GM18499 (cell line): ENCODE data around the gene ZC3H18.

Experiments used
- ATAC-seq: cut with Tn5 transposase; IDR thresholded peaks from one replicate; pipeline ENCODE4 v1.9.1; 2021; ENCODE audit warnings: moderate number of reproducible peaks; ENCODE audit not compliant: insufficient read depth, unreplicated experiment

Gene ZC3H18

DNA sequence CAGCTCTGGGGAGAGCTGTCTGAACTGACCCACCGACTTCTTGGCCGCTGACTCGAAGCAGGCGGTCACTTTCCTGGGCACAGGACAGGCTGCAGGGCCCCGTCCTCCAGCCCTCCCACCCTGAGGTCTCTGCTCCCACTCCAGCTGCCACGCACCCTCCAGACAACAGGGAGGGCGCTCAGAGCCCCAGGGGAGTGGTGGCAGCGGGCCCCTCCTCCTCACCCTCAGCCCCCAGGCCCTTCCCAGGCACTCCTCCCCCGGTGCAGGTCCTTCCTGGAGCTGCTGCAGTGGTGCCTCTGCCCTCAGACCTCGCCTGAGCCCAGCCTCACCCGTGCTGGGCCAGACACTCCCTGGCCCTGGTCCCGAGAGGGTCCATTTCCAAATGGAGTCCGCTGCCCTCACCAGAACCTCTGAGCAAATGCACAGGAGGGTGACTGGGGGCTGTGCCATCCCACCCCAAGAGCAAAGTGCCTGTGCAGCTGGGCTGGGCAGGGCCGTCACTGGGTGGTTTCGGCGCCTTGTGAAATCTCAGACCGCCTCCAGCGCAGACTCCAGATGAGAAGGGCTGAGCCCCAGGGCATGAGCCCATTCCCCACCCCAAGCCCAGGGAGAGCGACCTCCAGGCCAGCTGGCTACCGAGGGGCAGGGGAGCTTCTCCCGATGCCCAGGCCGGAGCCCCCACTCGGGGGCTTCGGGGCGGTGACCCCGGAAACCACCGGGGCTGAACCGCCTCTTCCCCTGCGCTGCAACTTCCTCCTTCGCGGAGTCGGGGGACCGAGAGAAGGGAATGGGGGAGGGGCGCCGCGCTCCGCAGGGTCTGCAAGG is 79.9 kb downstream of the ZC3H18 start:
- ATAC-seq, result no peak

DNA sequence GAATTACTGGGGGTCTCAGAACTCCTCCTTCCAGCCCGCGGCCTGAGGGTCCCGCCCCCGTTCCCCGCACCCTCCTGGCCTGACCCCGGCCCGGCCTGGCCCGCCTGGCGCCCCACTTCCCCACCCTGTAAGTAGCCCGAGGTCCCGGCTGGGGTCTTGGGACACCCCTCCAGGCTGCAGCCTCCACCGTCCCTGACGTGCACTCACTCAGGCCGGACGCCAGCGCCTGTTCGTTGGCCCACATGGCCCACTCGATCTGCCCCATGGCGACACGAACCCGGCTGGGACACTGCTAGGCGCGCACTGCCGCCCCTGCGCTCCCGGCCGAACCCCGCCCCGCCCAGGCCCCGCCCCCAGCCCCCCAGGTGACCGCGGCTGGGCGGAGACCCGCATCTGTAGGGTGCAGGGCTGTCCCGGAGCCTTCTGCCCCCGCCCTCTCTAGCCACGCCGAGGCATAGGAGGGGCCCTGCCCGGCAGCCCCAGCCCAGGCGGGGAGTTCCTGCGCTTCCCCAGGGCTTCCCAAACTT is 80.6 kb downstream of the ZC3H18 start, which contains the start of gene CYBA:
Gene CYBA (minus strand): TSS at position 305 of the 527 bp plus-strand sequence. CDS start 40 bp downstream, at position 265.
- peak; percentile 39 for ATAC-seq

DNA sequence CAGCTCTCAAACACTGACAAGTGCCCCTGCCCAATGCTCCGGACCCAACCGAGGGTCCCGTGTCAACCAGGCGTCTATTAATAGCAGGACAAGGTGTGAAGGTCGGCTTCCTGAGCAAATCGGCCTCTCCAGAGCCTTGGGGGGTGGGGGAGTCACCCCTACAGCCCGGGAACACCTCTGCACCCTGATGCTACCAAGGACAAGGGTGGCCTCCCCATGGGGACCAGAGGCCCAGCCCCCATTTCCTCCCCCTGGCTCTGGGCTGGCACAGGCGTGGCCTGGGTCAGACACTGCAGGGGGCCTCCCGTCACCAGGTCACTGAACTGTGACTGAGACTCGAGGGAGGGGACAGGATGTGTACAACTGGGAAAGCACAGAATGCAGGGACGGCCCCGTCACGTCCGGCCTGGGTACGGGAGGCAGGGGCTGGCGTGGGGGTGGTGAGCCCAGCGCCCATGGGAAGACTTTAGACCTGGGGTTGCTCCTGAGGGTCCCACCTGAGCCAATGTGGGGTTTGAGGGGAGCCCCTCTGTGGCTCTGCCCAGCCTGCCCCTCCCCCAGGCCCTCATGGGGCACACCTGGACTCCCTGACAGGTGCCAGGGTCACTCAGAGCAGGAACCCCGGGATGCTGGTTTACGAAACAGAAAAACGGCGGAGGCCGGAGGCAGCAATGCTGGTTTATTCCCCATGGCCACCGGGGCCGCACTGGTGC is 81.2 kb downstream of the ZC3H18 start:
- peak; percentile 46 for ATAC-seq

DNA sequence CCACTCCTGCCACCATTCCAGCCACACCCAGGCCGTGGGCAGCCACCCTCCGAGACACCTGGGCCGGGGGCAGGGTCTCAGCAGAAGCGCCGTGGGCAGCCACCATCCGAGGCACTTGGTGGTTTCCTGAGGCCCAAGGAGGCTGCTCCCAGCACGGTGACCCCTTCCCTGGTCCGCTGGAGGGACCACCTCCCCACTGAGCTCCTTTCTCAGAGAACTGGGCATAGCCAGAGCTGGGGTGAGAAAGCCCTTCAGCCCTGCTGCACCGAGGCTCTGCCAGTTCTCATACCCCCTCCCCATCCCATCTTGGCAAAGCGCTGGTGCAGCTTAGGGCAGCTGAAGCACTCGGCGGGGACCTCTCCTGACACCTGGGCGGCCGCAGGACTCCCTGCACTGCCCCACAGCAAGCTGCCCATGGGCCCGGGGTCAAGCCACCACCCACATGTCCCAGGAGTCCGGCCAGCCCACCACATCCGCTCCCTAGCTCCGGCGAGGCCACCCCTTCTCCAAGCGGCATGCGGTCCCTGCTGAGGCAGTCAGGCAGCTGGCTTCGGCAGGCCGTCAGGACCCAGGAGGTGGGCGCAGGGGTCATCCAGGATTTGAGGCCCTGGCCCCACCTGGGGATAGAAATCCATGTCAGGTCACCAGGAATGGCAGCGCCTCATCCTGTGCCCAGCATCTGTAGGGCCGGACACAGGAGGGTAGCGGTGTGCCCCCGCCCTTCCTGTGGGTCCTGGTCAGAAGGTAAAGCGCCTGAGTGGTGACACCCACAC is 82.0 kb downstream of the ZC3H18 start:
- ATAC-seq, result no peak

DNA sequence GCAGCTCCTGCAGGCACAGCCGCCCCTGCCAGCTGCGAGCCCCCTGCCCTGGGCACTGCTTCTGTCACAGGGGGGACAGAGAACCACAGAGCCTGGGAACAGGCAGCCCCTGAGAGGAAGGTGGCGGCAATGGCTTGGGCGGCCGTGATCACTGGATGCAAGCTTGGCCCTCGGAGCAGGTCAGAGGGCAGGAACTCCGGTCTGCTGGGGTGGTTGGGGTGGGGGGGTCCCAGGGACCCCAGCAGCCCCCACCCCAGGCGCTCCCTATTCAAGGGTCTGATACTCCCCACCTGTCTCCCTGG is 82.5 kb downstream of the ZC3H18 start:
- no peak for ATAC-seq

DNA sequence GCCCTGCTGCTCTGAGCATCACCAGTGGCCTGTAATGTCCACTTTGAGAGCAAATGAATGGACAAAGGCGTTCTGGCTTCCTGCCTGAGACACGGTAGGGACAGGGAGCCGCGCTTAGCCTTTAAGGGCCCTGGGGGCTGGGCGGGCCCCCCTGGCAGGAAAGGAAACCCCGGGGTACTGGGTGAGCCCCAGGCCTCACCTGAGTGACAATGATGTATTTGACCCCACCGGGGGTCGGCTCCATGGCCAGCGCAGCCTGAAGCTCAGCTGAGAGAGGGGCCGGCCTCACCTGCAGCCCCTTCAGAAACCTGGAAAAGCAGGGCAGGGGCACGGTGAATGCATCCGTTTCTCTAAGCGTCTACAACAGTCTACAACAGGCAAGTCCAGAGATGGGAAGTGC is 82.9 kb downstream of the ZC3H18 start:
- ATAC-seq, result no peak

DNA sequence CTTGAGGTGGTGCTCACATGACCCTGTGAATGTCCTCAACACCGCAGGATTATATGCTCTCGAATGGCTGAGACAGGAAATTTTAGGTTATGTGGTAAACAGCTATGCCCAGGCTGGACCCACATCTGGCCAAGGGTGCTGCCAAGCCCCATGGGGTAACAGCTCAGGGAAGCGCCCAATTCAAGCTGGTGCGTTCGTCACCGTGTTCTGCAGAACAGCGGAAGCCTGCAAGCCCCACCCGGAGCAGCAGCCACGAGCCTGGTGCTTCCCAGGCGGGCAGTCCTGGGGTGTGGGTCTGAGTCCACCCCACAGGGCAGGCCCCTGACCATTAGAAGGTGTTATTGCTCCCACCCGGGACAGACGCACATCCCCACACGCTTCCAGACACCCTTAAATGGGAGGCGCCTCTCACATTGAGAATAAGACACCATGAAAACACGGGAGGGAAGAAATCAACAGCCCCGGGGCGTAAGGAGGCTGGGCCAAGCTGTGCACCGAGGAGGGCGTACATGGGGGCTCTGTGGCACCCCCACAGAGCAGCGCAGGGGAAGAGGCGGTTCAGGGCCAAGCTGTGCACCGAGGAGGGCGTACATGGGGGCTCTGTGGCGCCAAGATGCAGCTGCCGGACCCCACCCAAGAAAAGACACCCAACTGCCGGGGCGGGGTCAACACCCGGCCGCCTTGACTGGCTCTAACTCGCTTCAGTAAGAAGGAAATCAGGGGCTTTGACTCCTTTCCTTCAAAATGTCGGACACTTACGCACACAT is 83.6 kb downstream of the ZC3H18 start:
- ATAC-seq, result no peak

DNA sequence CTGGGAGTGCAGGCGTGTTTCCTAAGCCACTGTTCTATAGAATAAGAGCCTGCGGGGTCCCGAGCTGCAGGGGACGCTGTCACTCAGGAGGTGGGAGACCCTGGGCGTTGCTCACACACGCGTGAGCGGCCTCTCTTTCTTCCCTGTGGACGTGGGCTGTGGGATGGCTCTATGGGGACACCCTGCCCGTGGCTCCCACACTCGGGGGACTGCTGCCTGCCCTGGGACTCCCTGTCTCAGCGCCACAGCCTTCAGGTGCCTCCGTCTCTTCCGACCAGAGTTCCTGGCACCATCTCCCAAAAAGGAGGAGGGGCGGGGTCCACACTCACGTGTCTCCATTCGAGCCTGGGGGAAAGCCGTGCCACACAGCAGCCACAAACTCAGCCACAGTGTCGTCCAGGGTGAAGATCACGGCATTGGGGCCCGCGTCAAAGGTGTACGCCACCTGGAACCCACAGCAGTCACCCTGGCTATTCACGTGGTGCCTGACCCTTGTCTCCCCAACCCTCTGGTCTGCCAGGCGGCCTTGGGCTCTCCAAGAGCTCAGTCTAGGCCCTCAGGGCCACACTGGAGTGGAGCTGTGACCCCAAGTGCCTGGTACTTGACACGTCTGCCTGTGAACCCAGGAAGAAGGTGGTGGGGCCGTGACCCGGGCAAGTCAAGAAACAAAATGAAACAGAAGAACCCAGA is 84.3 kb downstream of the ZC3H18 start:
- ATAC-seq, result no peak

DNA sequence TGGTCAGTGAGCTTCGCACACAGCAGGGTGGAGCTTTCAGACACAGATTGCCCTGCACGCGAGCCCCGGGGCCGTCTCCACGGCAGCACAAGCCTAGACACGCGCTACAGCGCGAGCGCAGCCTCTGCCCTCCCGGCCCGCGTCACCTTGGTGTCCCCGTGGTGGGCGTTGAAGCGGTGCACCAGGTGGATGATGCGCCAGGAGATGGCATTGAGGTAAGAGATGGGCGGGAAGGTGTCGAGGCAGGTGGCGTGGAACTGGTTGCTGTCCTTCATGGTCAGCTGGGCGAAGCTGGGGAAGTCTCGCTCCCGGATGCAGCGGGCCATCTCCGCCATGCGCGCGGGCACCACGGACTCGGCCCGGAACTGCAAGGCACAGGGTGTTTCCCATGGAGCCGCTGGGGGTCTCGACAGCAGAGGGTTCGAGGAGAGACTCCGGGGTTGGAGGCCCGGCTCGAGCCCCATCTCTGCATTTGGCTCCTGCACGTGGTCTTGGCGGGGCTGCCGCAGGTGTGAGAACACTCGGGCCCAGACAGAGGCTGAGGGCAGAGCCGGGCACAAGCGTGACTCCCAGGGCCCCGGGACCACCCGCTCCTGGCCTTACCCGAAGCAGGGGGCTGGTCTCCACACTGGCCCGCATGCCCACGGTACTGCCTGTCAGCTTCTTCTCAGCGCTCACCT is 85.0 kb downstream of the ZC3H18 start:
- ATAC-seq, result no peak

DNA sequence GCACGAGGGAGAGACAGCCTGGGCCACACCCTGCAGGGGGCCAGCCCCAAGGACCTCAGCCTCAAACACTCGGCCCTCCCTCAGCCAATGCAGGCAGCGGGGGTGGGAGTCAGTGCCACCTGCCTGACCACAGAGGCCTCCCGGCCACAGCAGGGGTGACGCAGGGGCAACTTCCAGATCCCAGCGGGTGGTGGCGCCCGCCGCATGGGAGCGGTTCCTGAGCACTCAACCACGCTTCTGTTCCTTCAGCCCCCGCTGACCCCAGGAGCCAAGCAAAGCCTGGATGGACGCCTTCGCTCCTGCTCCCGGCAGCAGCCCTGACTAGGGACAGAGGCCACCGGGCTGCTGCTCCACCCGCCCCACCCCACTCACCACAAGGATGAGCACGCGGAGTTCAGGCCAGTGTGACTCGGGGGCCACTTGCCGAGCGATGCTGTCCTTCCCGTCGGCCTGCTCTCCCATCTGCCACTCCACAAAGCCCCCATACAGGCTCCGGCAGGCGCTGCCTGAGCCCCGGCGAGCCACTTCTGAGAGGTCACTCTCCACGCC is 85.6 kb downstream of the ZC3H18 start:
- no peak for ATAC-seq

DNA sequence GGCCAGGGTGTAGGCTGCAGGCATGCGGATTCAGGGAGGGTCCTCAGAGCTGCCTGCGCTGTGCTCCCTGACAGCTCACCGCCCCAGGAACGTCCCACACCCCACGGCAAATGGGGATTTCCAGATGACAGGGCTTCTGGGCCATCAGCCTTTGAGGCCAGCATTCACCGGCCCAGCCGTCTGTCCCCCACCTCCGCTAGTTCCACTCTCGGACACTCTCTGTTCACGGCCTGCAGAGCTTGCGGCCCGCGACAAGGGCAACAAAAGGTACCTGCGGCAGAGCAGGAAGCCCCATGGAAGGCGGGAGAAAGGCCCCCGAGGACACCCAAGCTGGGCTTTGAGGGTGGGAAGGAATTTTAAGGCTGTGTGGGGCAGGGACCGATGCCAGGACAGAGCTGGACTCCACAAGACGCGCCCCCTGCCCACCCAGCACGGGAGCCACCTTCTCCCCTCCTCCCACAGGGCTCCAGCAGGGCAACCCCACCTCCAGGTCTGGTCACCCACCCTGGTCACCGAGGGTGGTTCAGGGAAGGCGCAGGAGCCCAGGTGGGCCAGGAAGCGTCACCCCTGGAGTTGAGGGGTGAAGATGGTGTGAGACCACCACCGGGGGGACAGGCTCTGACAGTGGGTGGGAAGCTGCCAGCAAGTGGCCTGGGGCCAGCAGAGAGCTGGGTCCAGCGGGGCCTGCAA is 86.2 kb downstream of the ZC3H18 start:
- ATAC-seq, result no peak

DNA sequence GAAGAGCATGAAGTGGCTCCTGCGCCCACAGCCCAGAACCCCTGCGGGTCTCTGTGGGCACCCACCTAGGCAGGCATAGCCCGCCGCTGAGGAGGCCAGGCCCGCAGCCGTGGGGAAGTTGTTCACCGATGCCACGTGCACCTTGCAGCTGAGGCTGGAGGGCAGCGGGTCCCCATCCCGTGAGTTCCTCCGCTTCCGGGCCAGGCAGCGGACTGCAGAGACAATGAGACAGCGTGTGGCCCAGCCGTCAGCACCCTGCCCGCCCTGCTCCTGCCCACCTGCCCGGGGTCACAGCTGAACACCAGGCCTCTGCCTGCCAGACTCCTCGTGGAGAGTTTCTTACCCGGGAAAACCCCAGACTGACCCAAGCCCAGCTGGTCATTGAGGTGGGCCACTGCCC is 87.2 kb downstream of the ZC3H18 start:
- no peak for ATAC-seq

DNA sequence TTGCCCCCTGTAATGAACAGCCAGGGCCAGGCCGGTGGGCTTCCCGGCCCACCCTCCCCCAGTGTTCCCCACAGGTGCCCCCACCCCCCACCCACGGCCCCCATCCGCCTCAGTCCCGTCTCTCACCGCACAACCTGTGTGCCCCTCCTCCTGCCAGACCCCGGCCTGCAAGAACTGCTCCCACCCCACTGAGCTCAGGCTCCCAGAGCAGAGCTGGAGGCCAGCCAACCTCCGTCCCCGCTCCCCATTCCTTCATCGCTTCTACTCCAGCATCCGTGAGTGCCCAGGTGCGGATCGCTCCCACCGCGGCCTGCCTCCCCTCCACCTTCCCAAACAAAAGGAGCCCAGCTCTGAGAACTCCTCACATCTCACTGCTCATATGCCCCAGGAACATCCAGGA is 88.5 kb downstream of the ZC3H18 start:
- no peak for ATAC-seq

DNA sequence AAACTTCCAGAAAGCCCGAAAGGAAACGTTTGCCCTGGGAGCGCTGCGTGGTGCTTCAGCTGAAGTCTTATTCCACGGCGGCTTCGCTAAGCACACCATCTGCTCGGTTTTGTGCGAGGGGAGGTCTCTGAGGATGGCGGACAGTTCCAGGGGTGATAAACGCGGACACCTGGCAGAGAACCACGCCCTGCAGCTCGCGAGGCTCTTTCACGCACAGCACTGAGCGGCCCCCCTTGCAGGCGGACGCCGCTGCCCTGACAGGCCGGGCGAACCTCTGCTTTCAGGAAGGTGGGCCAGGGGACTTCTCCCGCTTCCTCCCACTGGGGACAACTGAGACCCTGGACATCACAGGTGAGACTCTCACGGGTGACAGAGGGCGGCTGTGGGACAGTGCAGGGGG is 89.0 kb downstream of the ZC3H18 start:
- no peak for ATAC-seq

DNA sequence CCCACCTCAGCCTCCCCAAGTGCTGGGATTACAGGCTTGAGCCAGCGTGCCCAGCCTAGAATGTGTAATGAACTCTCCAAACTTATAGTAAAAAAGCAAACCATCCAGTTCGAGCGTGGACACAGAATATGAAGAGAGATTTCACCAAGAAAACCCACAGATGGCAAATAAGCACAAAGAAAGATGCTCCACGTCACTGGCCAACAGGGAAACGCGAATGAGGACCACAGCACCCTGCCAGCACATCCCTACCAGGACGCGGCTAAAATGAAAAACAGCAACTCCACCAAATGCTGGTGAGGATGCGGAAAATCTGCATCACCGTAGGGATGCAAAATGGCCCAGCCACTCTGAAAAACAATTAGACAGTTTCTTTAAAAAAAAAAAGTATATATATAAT is 91.3 kb downstream of the ZC3H18 start:
- ATAC-seq, result no peak

DNA sequence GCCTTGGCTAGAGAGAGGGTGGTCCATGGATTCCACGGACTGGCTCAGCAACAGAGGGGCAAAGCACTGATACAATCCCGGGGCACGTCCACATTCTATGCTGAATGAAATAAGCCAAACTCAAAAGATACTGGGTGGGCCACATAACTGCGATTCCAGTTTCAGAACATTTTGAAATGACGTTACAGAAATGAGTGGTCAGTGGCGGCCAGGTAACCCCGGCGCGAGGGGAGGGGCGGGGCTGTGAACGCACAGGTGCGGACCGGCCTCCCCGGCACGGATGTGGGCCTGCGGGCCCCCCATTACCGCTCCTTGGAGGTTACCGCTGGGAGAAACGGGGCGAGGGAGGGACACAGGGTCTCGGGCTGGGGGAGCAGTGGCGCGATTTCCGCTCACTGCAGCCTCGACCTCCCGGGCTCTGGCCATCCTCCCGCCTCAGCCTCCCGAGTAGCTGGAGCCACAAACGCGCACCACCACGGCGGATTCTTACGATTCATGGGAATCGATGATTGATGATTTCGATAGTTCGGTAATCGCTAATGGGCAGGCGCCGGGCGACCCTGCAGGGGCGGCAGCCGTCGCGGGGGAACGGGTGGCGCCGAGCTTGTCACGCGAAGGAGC is 92.1 kb downstream of the ZC3H18 start:
- no peak for ATAC-seq

DNA sequence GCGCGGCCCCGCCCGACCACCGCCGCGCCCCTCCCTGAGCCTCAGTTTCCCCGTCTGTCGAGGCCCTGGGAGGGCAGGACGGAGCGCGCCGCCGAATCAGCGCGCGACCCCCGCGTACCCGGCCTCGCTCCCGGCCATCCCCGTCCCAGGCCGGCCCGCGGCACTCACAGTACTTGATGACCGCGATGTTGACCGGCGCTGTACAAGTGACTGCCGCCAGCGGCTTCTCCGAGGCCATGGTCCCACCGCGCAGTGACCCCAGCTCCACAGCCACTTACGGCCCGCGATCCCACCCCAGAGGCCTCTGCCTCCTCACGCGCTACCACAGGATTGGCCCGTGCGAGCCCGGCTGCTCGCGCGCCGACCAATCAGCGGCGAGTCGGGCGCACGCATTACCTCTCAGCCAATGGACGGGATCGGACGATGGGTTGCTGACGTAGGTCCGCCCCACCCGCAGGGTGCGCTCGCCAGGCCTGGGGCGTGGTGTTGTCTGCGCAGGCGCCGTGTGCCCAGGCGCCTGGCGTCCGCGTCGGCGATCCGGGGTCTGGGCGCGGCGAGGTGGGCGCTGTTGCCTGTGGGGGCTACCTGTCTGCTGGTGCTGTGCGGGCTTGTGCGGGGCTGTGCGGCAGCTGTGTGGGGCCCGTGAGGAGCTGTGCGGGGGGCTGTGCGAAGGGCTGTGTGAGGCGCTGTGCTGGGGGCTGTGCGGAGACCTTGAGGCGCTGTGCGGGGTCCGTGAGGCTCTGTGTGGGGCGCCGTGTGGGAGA is 92.8 kb downstream of the ZC3H18 start, which contains the start of gene MVD:
Gene MVD (minus strand): TSS at position 249 of the 764 bp plus-strand sequence. CDS start 11 bp downstream, at position 238.
- ATAC-seq, result peak; percentile 83
